ENCODE results near the gene POC1B.

The POC1B gene

GRCh38 chr12:89389755-89390661 lies 135.8 kb downstream of the POC1B start:
- Mint-ChIP-seq H3K4me1 (ENCODE audit: low read depth) (peaks cover 26% of the 10 kb centered on the region), H3K27me3 (no peaks in the 10 kb centered on the region), H3K9me3 (no peaks in the 10 kb centered on the region), H3K4me3 (no peak overlapping the region), H3K27ac (peak overlapping the region; percentile 37), H3K36me3 (ENCODE audit: low read depth) (no peaks in the 10 kb centered on the region)

- Mint-ChIP-seq H3K27me3 (no peaks in the 10 kb centered on the region), H3K36me3 (ENCODE audit: low read depth) (no peaks in the 10 kb centered on the region), H3K4me1 (ENCODE audit: low read depth) (peaks cover 17% of the 10 kb centered on the region), H3K9me3 (no peaks in the 10 kb centered on the region), H3K27ac (no peak overlapping the region), H3K4me3 (no peak overlapping the region)
These were observed 139.7 kb downstream of the POC1B start for GRCh38 chr12:89386138-89386537.

- no peak overlapping the region for H3K4me3 Mint-ChIP-seq
- H3K9me3 Mint-ChIP-seq = no peaks in the 10 kb centered on the region
- H3K4me1 Mint-ChIP-seq (ENCODE audit: low read depth) = peaks cover 4% of the 10 kb centered on the region
- H3K27me3 Mint-ChIP-seq = no peaks in the 10 kb centered on the region
- no peaks in the 10 kb centered on the region for H3K36me3 Mint-ChIP-seq (ENCODE audit: low read depth)
- no peak overlapping the region for H3K27ac Mint-ChIP-seq
These were observed 141.0 kb downstream of the POC1B start for GRCh38 chr12:89384807-89385206.

GRCh38 chr12:89384050-89384758 lies 141.6 kb downstream of the POC1B start:
- no peaks in the 10 kb centered on the region for H3K9me3 Mint-ChIP-seq
- no peak overlapping the region for H3K27ac Mint-ChIP-seq
- H3K4me1 Mint-ChIP-seq (ENCODE audit: low read depth) = no peaks in the 10 kb centered on the region
- H3K4me3 Mint-ChIP-seq = no peak overlapping the region
- H3K36me3 Mint-ChIP-seq (ENCODE audit: low read depth) = no peaks in the 10 kb centered on the region
- no peaks in the 10 kb centered on the region for H3K27me3 Mint-ChIP-seq

GRCh38 chr12:89383235-89384049 lies 142.4 kb downstream of the POC1B start:
- Mint-ChIP-seq H3K4me3 (no peak overlapping the region), H3K27me3 (no peaks in the 10 kb centered on the region), H3K27ac (no peak overlapping the region), H3K9me3 (no peaks in the 10 kb centered on the region), H3K36me3 (ENCODE audit: low read depth) (no peaks in the 10 kb centered on the region), H3K4me1 (ENCODE audit: low read depth) (no peaks in the 10 kb centered on the region)

GRCh38 chr12:89382328-89382727 lies 143.5 kb downstream of the POC1B start:
- Mint-ChIP-seq H3K27ac (no peak overlapping the region), H3K4me3 (no peak overlapping the region), H3K9me3 (no peaks in the 10 kb centered on the region), H3K27me3 (no peaks in the 10 kb centered on the region), H3K4me1 (ENCODE audit: low read depth) (no peaks in the 10 kb centered on the region), H3K36me3 (ENCODE audit: low read depth) (no peaks in the 10 kb centered on the region)

- no peak overlapping the region for H3K27ac Mint-ChIP-seq
- no peaks in the 10 kb centered on the region for H3K27me3 Mint-ChIP-seq
- H3K9me3 Mint-ChIP-seq = no peaks in the 10 kb centered on the region
- H3K4me3 Mint-ChIP-seq = no peak overlapping the region
- H3K4me1 Mint-ChIP-seq (ENCODE audit: low read depth) = peaks cover 18% of the 10 kb centered on the region
- no peaks in the 10 kb centered on the region for H3K36me3 Mint-ChIP-seq (ENCODE audit: low read depth)
These were observed 145.9 kb downstream of the POC1B start for GRCh38 chr12:89379839-89380467.

GRCh38 chr12:89379148-89379838 lies 146.6 kb downstream of the POC1B start:
- H3K27ac Mint-ChIP-seq = no peak overlapping the region
- no peaks in the 10 kb centered on the region for H3K36me3 Mint-ChIP-seq (ENCODE audit: low read depth)
- H3K4me1 Mint-ChIP-seq (ENCODE audit: low read depth) = peaks cover 20% of the 10 kb centered on the region
- no peaks in the 10 kb centered on the region for H3K9me3 Mint-ChIP-seq
- H3K4me3 Mint-ChIP-seq = no peak overlapping the region
- H3K27me3 Mint-ChIP-seq = no peaks in the 10 kb centered on the region

GRCh38 chr12:89376844-89377243 lies 149.0 kb downstream of the POC1B start:
- H3K4me1 Mint-ChIP-seq (ENCODE audit: low read depth) = peaks cover 26% of the 10 kb centered on the region
- H3K4me3 Mint-ChIP-seq = no peak overlapping the region
- no peak overlapping the region for H3K27ac Mint-ChIP-seq
- no peaks in the 10 kb centered on the region for H3K36me3 Mint-ChIP-seq (ENCODE audit: low read depth)
- no peaks in the 10 kb centered on the region for H3K9me3 Mint-ChIP-seq
- no peaks in the 10 kb centered on the region for H3K27me3 Mint-ChIP-seq

- peaks cover 26% of the 10 kb centered on the region for H3K4me1 Mint-ChIP-seq (ENCODE audit: low read depth)
- peak overlapping the region; percentile 16 for H3K27ac Mint-ChIP-seq
- H3K27me3 Mint-ChIP-seq = no peaks in the 10 kb centered on the region
- H3K36me3 Mint-ChIP-seq (ENCODE audit: low read depth) = no peaks in the 10 kb centered on the region
- H3K4me3 Mint-ChIP-seq = no peak overlapping the region
- no peaks in the 10 kb centered on the region for H3K9me3 Mint-ChIP-seq
These were observed 149.7 kb downstream of the POC1B start for GRCh38 chr12:89376202-89376529.

- Mint-ChIP-seq H3K4me1 (ENCODE audit: low read depth) (peaks cover 35% of the 10 kb centered on the region), H3K4me3 (no peak overlapping the region), H3K9me3 (no peaks in the 10 kb centered on the region), H3K36me3 (ENCODE audit: low read depth) (no peaks in the 10 kb centered on the region), H3K27me3 (no peaks in the 10 kb centered on the region), H3K27ac (no peak overlapping the region)
These were observed 151.9 kb downstream of the POC1B start for GRCh38 chr12:89373763-89374572.

GRCh38 chr12:89372584-89373370 lies 153.1 kb downstream of the POC1B start:
- Mint-ChIP-seq H3K4me1 (ENCODE audit: low read depth) (peaks cover 35% of the 10 kb centered on the region), H3K27ac (no peak overlapping the region), H3K9me3 (no peaks in the 10 kb centered on the region), H3K4me3 (no peak overlapping the region), H3K36me3 (ENCODE audit: low read depth) (no peaks in the 10 kb centered on the region), H3K27me3 (no peaks in the 10 kb centered on the region)

- H3K4me3 Mint-ChIP-seq = no peak overlapping the region
- no peaks in the 10 kb centered on the region for H3K36me3 Mint-ChIP-seq (ENCODE audit: low read depth)
- H3K27ac Mint-ChIP-seq = no peak overlapping the region
- H3K4me1 Mint-ChIP-seq (ENCODE audit: low read depth) = peaks cover 23% of the 10 kb centered on the region
- H3K27me3 Mint-ChIP-seq = no peaks in the 10 kb centered on the region
- no peaks in the 10 kb centered on the region for H3K9me3 Mint-ChIP-seq
These were observed 155.0 kb downstream of the POC1B start for GRCh38 chr12:89370850-89371249.

Data from stimulated activated naive CD8-positive, alpha-beta T cell treated with anti-CD3 and anti-CD28 coated beads, Interleukin-15, Interleukin-2, amounts not matched to agents 100 ng/mL and 50 ng/mL, for 24 hours (primary cell).